ENCODE data around the gene MOCS1. TPM values are rescaled to one million over a fixed set of nuclear protein-coding genes. Genes with fewer than 3 reads are reported as not detected.
"Not testable (repeated sequence)": the region's sequence is repeated elsewhere in the genome, so short reads cannot be mapped to it uniquely, and the experiment has no call there.

Gene MOCS1
- total RNA-seq, 3 donors from 2014 or later = 22.0 to 30.9 (median 22.3) TPM

DNA sequence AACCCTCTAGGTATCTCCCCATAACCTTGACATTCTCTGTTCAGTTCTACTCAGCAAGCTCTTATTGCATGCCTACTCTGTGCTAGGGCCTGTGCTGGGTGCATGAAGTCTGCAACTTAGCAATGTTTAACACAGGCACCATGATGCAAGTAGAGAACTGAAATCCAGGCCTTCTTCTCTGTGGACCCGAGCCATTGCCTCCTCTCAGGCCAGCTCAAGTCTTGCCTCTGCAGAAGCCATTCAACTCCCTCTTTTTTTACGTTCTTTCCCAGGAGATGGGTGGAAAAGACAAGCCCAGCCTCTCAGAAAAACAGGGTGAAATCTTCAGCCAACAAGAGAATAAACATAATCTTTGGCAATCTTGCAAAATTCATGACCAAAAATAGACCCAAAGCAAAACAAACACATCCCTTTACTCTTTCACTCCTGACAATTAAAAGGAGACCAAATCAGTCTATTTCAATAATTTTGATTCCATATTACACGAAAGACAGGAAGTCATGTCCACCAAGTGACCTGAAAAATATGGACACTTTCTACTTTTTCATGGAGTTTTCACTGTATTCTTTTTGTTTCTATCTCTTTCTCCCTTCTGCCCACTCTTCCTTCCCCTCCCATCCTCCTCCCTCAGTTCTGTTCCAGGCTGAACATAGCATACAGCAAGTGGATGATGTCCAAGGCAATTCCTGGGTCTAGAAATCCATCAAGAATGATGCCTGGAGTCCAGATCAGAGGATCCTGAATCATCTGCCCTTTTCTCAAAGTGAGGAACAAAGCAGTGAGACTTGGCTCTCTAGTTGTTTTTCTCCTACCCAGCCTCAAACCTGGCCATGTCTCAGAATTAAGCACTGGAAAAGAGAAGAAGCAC is 45.4 kb upstream of the MOCS1 start:
- no peak for DNase-seq
- intact Hi-C loops (cut with DNase I, micrococcal nuclease) = loop anchor here (5.0 to 10.0 kb wide), 2 partner anchors 325 to 328 kb away; no protein-coding TSS in a partner anchor
- peaks cover 7% of the 10 kb centered on the region for H3K4me1 ChIP-seq (ENCODE audit: low read depth)
- TF ChIP-seq, protein P1, sequence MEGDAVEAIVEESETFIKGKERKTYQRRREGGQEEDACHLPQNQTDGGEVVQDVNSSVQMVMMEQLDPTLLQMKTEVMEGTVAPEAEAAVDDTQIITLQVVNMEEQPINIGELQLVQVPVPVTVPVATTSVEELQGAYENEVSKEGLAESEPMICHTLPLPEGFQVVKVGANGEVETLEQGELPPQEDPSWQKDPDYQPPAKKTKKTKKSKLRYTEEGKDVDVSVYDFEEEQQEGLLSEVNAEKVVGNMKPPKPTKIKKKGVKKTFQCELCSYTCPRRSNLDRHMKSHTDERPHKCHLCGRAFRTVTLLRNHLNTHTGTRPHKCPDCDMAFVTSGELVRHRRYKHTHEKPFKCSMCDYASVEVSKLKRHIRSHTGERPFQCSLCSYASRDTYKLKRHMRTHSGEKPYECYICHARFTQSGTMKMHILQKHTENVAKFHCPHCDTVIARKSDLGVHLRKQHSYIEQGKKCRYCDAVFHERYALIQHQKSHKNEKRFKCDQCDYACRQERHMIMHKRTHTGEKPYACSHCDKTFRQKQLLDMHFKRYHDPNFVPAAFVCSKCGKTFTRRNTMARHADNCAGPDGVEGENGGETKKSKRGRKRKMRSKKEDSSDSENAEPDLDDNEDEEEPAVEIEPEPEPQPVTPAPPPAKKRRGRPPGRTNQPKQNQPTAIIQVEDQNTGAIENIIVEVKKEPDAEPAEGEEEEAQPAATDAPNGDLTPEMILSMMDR (IDR thresholded peaks at IDR 0.05) = no peak
- H3K36me3 ChIP-seq (ENCODE audit: low read depth) = no peaks in the 10 kb centered on the region
- no peak overlapping the region for H3K4me3 ChIP-seq
- H3K9me3 ChIP-seq = no peaks in the 10 kb centered on the region
- no peak for ATAC-seq

DNA sequence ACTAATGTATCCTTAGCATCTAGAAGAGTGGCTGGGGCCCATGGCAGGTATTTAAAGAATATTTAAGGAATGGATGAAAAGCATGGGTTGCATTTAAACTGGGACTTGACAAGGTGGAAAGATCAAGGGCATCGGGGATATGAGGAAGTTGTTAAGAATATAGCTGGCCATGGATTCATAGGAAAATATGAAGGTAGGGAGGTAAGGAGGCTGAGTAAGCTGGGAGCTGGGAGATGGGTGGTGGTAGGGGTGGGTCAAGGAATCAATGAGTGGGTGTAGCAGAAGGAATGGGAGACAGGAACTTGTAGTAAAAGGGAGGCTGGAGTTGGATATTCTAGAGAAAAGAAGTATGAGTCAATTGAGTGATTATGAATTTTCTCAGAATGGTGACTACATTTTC is 44.0 kb upstream of the MOCS1 start:
- TF ChIP-seq, protein P1 (IDR thresholded peaks at IDR 0.05) = no peak
- intact Hi-C loops (cut with DNase I, micrococcal nuclease) = no loop called here
- Histone ChIP-seq H3K36me3 (ENCODE audit: low read depth) (no peaks in the 10 kb centered on the region), H3K4me1 (ENCODE audit: low read depth) (peaks cover 7% of the 10 kb centered on the region), H3K4me3 (no peak overlapping the region), H3K9me3 (no peaks in the 10 kb centered on the region)
- ATAC-seq (peak; percentile 74), DNase-seq (peak in 1 of 3 donors; percentile 38)

DNA sequence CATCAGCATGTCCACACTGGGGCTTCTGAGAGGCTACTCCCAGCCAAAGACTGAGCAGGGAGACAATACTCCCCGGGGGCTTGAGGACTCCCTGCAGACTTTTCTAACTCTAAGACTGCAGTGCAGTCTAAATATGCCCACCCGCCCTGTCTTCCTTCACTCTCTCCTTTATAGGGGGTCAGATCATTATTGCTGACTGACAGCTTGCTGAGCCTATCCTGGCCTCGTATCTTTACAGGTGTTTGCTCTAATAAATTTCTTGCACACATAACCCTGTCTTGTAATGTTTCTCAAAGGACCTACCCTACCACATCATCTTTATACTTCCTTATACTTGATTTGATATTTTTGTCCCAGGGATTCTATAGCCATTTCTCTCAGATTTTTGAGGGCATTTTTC is 39.4 kb upstream of the MOCS1 start:
- TF ChIP-seq, protein P1 (IDR thresholded peaks at IDR 0.05) = no peak
- DNase-seq = no peak
- ATAC-seq = no peak
- intact Hi-C loops (cut with DNase I, micrococcal nuclease) = no loop called here
- peaks cover 6% of the 10 kb centered on the region for H3K4me1 ChIP-seq (ENCODE audit: low read depth)
- H3K36me3 ChIP-seq (ENCODE audit: low read depth) = no peaks in the 10 kb centered on the region
- H3K4me3 ChIP-seq = no peak overlapping the region
- H3K9me3 ChIP-seq = no peaks in the 10 kb centered on the region

DNA sequence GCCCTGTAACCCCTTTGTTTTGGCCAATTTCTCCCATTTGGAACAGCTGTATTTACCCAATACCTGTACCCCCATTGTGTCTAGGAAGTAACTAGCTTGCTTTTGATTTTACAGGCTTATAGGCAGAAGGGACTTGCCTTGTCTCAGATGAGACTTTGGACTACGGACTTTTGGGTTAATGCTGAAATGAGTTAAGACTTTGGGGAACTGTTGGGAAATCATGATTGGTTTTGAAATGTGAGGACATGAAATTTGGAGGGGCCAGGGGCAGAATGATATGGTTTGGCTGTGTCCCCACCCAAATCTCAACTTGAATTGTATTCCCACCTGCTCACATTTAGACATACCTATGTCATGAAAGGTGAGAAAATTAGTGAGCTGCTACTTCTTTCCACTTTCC is 38.5 kb upstream of the MOCS1 start:
- intact Hi-C loops (cut with DNase I, micrococcal nuclease); DNase-seq; H3K4me3 ChIP-seq; H3K9me3 ChIP-seq; H3K4me1 ChIP-seq (ENCODE audit: low read depth); H3K36me3 ChIP-seq (ENCODE audit: low read depth); ATAC-seq: not testable (repeated sequence)

DNA sequence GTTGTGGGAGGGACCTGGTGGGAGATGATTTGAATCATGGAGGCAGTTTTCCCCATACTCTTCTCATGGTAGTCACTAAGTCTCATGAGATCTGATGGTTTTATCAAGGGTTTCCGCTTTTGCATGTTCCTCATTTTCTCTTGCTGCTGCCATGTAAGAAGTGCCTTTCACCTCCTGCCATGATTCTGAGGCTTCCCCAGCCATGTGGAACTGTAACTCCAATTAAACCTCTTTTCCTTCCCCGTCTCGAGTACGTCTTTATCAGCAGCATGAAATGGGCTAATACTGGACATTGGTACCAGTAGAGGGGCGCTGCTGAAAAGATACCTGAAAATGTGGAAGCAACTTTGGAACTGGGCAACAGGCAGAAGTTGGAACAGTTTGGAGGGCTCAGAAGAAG is 36.9 kb upstream of the MOCS1 start:
- intact Hi-C loops (cut with DNase I, micrococcal nuclease); ATAC-seq; H3K36me3 ChIP-seq (ENCODE audit: low read depth); H3K4me3 ChIP-seq; H3K9me3 ChIP-seq; H3K4me1 ChIP-seq (ENCODE audit: low read depth); DNase-seq: not testable (repeated sequence)

DNA sequence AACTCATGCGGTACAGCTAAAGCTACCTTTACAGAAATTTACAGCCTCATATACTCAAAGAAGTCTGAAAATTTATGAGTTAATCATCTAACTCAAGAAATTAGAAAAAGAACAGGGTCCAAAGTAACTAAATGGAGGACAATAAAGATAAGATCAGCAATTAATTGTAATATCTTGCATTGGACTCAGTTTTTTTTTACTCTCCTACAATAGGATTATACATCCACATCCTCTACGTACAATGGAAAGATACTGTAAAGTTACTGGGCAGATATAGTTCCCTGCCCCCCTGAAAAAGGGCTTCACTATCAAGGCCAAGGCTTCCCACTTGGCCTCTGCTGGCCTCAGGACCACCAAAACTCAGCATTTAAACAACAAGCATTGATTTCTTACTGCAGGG is 31.5 kb upstream of the MOCS1 start:
- TF ChIP-seq, protein P1 (IDR thresholded peaks at IDR 0.05) = no peak
- no peaks in the 10 kb centered on the region for H3K4me1 ChIP-seq (ENCODE audit: low read depth)
- DNase-seq = no peak
- ATAC-seq = no peak
- H3K9me3 ChIP-seq = no peaks in the 10 kb centered on the region
- intact Hi-C loops (cut with DNase I, micrococcal nuclease) = no loop called here
- no peaks in the 10 kb centered on the region for H3K36me3 ChIP-seq (ENCODE audit: low read depth)
- no peak overlapping the region for H3K4me3 ChIP-seq
